Gastroesophageal sphincter (tissue), 4 donors: ENCODE results near the gene NPHP4. TPM values are rescaled to one million over a fixed set of nuclear protein-coding genes. Genes with fewer than 3 reads are reported as not detected.

Source experiments
- ATAC-seq: fragments of 150-250 bp; one replicate; pipeline ENCODE4 v1.9.1; 2016; ENCODE audit warnings: mild to moderate bottlenecking, moderate library complexity
- H3K27ac ChIP-seq, 4 donors: fragments of 200-600 bp; sonication (generic) in 3 of 4; 1 replicate in 3 of 4; 2 replicates in 1 of 4; pipeline ENCODE4 v1.5.1; 2016 to 2019
- H3K27me3 ChIP-seq: fragments of 200-600 bp; sonication (generic); one replicate; pipeline ENCODE4 v1.5.1; 2019
- H3K36me3 ChIP-seq, 2 donors: fragments of 200-600 bp; sonication (generic); one replicate each; pipeline ENCODE4 v1.5.1; 2019; ENCODE audit warnings: control low read depth in 1 of 2
- H3K4me1 ChIP-seq, 3 donors: fragments of 200-600 bp; sonication (generic); 1 replicate in 2 of 3; 2 replicates in 1 of 3; pipeline ENCODE4 v1.5.1; 2016 to 2019; ENCODE audit warnings: control low read depth in 2 of 3
- H3K4me3 ChIP-seq, 2 donors: fragments of 200-600 bp; sonication (generic); one replicate each; pipeline ENCODE4 v1.5.1; 2019; ENCODE audit warnings: mild to moderate bottlenecking in 1 of 2, moderate library complexity in 1 of 2
- H3K9me3 ChIP-seq, 3 donors: fragments of 200-600 bp; sonication (generic); one replicate each; pipeline ENCODE4 v1.5.1; 2017 to 2019; ENCODE audit warnings: control low read depth in 2 of 3
- CTCF ChIP-seq, 4 experiments: fragments of 200-600 bp in 2 of 4; fragments of 450-650 bp in 2 of 4; sonication (generic) in 1 of 4; IDR thresholded peaks; one replicate each; pipeline ENCODE4 v1.5.1; 2017 to 2019; ENCODE audit warnings: antibody characterized with exemption in 4 of 4, mild to moderate bottlenecking in 2 of 4, moderate library complexity in 2 of 4
- EP300 ChIP-seq: sonication (generic); formaldehyde crosslinking; IDR thresholded peaks from one replicate; pipeline ENCODE4 v1.6.1; 2017; ENCODE audit warnings: antibody characterized with exemption, mild to moderate bottlenecking
- POLR2A ChIP-seq, 2 donors: fragments of 450-650 bp; IDR thresholded peaks; one replicate each; pipeline ENCODE4 v1.6.1; 2017; ENCODE audit warnings: antibody characterized with exemption in 2 of 2, mild to moderate bottlenecking in 2 of 2, moderate library complexity in 1 of 2
- POLR2AphosphoS5 ChIP-seq: sonication (generic); formaldehyde crosslinking; IDR thresholded peaks from one replicate; pipeline ENCODE4 v1.6.1; 2017; ENCODE audit warnings: antibody characterized with exemption
- WGBS, 2 donors: methylation state at CpG; one replicate each; pipeline ENCODE4 v1.1.5; 2018; ENCODE audit warnings: low coverage in 1 of 2; 5-methylcytosine and 5-hydroxymethylcytosine counted together
- total RNA-seq, 4 donors: library from RNA; depleted of rRNA; stranded (reverse); fragments of >200 nt; gene quantifications; one replicate each; pipeline ENCODE4 v1.1.0, GENCODE V29; 2016

NPHP4 gene
- total RNA-seq, 4 donors from 2014 or later, result 5.7 to 9.7 (median 6.2) TPM

DNA sequence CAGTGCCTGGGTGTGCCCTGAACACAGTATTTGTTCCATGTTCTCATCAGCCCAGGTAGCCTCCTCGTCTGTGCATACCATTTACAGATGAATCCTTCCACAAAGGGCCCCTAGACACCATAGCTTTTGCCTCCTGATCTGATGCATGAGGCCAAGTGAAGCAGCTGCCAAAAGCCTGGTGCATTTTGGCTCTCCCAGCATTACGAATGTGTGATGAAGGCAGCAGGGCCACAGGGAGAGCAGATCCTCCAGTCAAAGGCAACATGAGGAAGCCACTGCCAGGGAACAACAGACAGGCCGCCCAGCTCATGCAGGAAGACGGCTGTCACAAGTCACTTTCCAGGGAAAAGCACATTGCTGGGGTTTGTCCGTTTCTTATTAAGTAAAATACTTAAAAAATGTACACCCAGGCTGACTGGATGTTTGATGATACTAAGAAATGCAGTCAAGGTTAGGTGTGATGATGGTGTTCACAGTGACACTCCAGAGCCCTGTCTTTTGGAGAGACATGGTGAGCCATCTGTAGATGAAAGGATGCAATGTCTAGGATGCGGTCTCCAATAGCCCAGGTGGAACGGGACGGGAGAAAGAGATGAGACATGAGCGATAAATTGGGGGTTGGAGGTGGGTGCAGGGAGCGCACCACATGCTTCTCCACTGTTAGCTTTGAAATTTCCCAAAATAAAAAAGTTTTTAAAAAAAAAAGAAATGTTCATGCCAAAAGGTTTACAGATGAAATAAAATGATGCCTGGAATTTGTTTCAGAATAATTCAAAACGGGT is 48.7 kb downstream of the NPHP4 start:
- Histone ChIP-seq H3K36me3 (peaks cover 0 to 65% of the 10 kb centered on the region in 2 donors), H3K4me3 (no peak overlapping the region), H3K9me3 (no peaks in the 10 kb centered on the region), H3K27ac (no peak overlapping the region), H3K4me1 (no peaks in the 10 kb centered on the region), H3K27me3 (no peaks in the 10 kb centered on the region)
- ATAC-seq, result no peak
- 81 to 85% methylated on average over 5 to 10 of the region's 11 CpGs for WGBS, 2 donors
- TF ChIP-seq POLR2AphosphoS5 (no peak), EP300 (no peak), POLR2A (IDR thresholded peaks at IDR 0.05) (no peak), CTCF (IDR thresholded peaks at IDR 0.05) (no peak)

DNA sequence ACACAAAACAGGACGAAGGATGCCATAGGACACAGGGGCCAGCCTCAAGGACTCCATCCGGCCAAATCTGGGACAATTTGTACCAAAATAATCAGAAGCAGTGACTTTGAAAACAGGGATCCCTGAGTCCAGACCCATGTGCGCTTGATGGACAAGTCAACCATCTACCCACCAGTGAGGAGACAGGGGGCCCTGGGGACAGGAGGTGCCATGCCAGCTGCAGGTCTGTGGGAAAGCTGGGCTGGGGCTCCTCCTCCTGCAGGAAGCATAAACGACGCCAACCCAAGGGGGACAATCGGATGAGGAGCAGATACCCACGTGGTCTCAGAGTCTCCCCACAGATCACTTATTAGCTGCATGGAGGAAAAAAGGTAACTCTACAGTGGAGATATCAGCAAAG is 50.6 kb downstream of the NPHP4 start:
- H3K27ac ChIP-seq, result no peak overlapping the region
- peaks cover 0 to 64% of the 10 kb centered on the region in 2 donors for H3K36me3 ChIP-seq
- WGBS, 2 donors, result 95 to 100% methylated on average over 2 to 7 of the region's 7 CpGs
- no peaks in the 10 kb centered on the region for H3K9me3 ChIP-seq
- no peak for ATAC-seq
- TF ChIP-seq CTCF (IDR thresholded peaks at IDR 0.05), result no peak
- H3K4me1 ChIP-seq, result no peaks in the 10 kb centered on the region
- no peaks in the 10 kb centered on the region for H3K27me3 ChIP-seq
- no peak overlapping the region for H3K4me3 ChIP-seq

DNA sequence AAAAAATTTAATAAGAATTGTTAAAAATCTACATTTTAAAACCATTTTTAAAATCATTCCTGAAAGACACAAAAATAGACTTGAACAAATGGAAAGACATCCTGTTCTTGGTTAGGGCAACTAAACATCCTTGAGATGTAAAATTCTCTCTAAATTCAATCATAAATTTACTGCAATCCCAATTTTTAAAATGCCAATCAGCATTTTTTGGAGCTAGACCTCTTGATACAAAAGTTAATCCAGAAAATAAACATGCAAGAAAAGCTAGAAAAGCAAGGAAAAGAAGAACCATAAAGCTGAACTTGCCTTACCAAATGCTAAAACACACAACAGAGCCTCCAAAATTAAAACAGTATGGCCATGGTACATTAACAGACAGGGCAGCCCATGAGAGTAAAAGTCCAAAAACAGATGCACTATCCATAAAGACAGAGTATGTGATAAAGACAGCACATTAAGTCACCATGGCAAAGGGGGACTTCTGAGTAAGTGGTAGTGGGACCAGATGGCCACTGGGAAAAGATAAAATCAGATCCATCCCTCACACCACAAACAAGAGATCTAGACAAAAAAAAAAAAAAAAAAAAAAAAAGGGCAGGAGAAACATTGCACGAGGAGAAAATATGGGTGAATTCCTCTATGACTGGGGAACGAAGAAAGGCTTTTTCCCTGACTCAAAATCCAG is 51.4 kb downstream of the NPHP4 start:
- ATAC-seq, result no peak
- Histone ChIP-seq H3K4me3 (no peak overlapping the region), H3K27me3 (no peaks in the 10 kb centered on the region), H3K27ac (no peak overlapping the region), H3K4me1 (no peaks in the 10 kb centered on the region), H3K36me3 (peaks cover 0 to 61% of the 10 kb centered on the region in 2 donors), H3K9me3 (no peaks in the 10 kb centered on the region)
- TF ChIP-seq EP300 (no peak), CTCF (IDR thresholded peaks at IDR 0.05) (no peak), POLR2A (IDR thresholded peaks at IDR 0.05) (no peak), POLR2AphosphoS5 (no peak)
- WGBS, 2 donors, result 100% methylated on average over 2 of the region's 2 CpGs; no CpG with 5 or more reads in 1 of the 2 donors

GRCh38 chr1:5939271-5940170 is 52.7 kb downstream of the NPHP4 start:
- no peak overlapping the region for H3K4me3 ChIP-seq
- no peaks in the 10 kb centered on the region for H3K4me1 ChIP-seq
- 93% methylated on average over 4 of the region's 13 CpGs; no CpG with 5 or more reads in 1 of the 2 donors for WGBS, 2 donors
- no peaks in the 10 kb centered on the region for H3K27me3 ChIP-seq
- no peaks in the 10 kb centered on the region for H3K9me3 ChIP-seq
- TF ChIP-seq POLR2AphosphoS5 (no peak), POLR2A (IDR thresholded peaks at IDR 0.05) (no peak), EP300 (no peak)
- no peak for ATAC-seq
- H3K27ac ChIP-seq, result no peak overlapping the region
- H3K36me3 ChIP-seq, result peaks cover 0 to 53% of the 10 kb centered on the region in 2 donors

GRCh38 chr1:5938101-5938646 is 54.1 kb downstream of the NPHP4 start:
- ATAC-seq, result no peak
- H3K27me3 ChIP-seq, result no peaks in the 10 kb centered on the region
- no peak overlapping the region for H3K4me3 ChIP-seq
- H3K9me3 ChIP-seq, result no peaks in the 10 kb centered on the region
- no peaks in the 10 kb centered on the region for H3K4me1 ChIP-seq
- WGBS, 2 donors, result 85 to 90% methylated on average over 2 to 4 of the region's 17 CpGs
- TF ChIP-seq POLR2A (IDR thresholded peaks at IDR 0.05), result no peak
- no peak overlapping the region for H3K27ac ChIP-seq
- H3K36me3 ChIP-seq, result peaks cover 0 to 45% of the 10 kb centered on the region in 2 donors
